NCI-H2196 (cell line): ENCODE results near the gene CPNE2.

Experiments used
- DNase-seq: peaks from one replicate; lab custom pipeline; 2025; ENCODE audit not compliant: unreplicated experiment; lab: John Stamatoyannopoulos, UW

The CPNE2 gene

GRCh38 chr16:57192720-57193486 lies 100.5 kb downstream of the CPNE2 start:
- DNase-seq: no peak

GRCh38 chr16:57194512-57194911 lies 102.1 kb downstream of the CPNE2 start:
- no peak for DNase-seq

DNA sequence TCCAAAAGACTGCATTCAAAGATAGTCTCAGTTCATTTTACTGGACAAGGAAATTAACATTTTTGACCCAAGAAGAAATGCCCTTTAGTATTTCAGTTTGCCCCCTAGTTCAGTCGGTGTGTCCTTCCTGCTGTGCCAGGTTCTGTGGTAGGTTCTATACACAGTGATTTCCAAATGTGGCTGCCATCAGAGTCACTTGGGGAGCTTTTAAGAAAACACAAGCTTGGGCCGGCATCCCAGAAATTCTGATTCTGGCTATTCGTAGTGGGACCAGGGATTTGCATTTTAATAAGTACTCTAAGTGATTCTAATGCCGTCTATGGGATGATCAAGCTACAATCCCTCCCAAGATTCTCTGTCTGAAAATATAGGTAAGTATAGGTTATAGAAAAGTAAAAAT lies 103.9 kb downstream of the CPNE2 start:
- DNase-seq: no peak

DNA sequence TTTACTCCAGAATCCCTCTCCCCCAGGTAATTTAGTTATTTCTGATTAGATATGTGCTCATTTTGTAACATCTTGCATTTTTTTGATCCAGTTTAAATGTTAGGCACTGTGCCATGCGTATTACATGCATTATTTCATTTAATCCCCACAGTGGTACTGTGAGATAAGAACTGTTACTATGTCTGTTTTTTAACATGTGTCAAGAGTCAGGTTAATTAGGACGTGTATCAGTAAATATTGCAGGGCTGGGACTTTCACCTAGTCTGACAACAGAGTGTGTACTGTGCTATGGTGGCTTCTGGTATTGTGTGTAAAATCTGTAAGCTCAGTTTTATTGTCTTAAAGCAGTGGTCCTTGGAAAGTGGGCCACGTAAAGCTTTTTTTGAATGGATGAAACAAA lies 104.4 kb downstream of the CPNE2 start:
- DNase-seq: no peak
